H9 (cell line): Measurements from ENCODE around the gene CASK. TPM values are rescaled to one million over a fixed set of nuclear protein-coding genes. Genes with fewer than 3 reads are reported as not detected.

Experiments used
- DNase-seq: peaks from one replicate; pipeline ENCODE4 v3.0.0-alpha.2; 2017
- H2AFZ ChIP-seq: one replicate; pipeline ENCODE4 v1.6.1; 2013; ENCODE audit warnings: mild to moderate bottlenecking, low read length, control low read depth, moderate library complexity
- H2AK5ac ChIP-seq: 2 replicates; pipeline ENCODE4 v1.6.1; 2013; ENCODE audit warnings: low read length, control low read depth, mixed read lengths; ENCODE audit not compliant: insufficient read length
- H2BK120ac ChIP-seq: one replicate; pipeline ENCODE4 v1.6.1; 2013; ENCODE audit warnings: low read depth, mild to moderate bottlenecking, low read length, control low read depth, inconsistent platforms; ENCODE audit not compliant: poor library complexity, severe bottlenecking
- H2BK12ac ChIP-seq: 2 replicates; pipeline ENCODE4 v1.6.1; 2013; ENCODE audit warnings: low read length, control low read depth, mixed read lengths, low read depth; ENCODE audit not compliant: insufficient read length
- H2BK15ac ChIP-seq: 2 replicates; pipeline ENCODE4 v1.6.1; 2013; ENCODE audit warnings: low read depth, low read length, control low read depth
- H2BK20ac ChIP-seq: one replicate; pipeline ENCODE4 v1.6.1; 2013; ENCODE audit warnings: low read depth, mild to moderate bottlenecking, low read length, control low read depth, inconsistent platforms; ENCODE audit not compliant: poor library complexity, severe bottlenecking
- H2BK5ac ChIP-seq: 2 replicates; pipeline ENCODE4 v1.6.1; 2013; ENCODE audit warnings: low read length, control low read depth, mixed read lengths; ENCODE audit not compliant: insufficient read length
- H3K14ac ChIP-seq: 2 replicates; pipeline ENCODE4 v1.6.1; 2013; ENCODE audit warnings: low read length, control low read depth; ENCODE audit not compliant: insufficient read depth
- H3K18ac ChIP-seq: 2 replicates; pipeline ENCODE4 v1.6.1; 2013; ENCODE audit warnings: low read depth, mild to moderate bottlenecking, mixed read lengths, low read length, control low read depth; ENCODE audit not compliant: insufficient read length
- H3K23ac ChIP-seq: 2 replicates; pipeline ENCODE4 v1.6.1; 2013; ENCODE audit warnings: low read length, control low read depth, mixed read lengths, low read depth; ENCODE audit not compliant: insufficient read length
- H3K23me2 ChIP-seq: 2 replicates; pipeline ENCODE4 v1.6.1; 2013; ENCODE audit warnings: low read depth, mild to moderate bottlenecking, mixed read lengths, low read length, control low read depth; ENCODE audit not compliant: insufficient read length, poor library complexity, severe bottlenecking
- H3K27ac ChIP-seq: 2 replicates; pipeline ENCODE4 v1.5.1; 2013; ENCODE audit warnings: low read length, control low read depth, mixed read lengths, low read depth; ENCODE audit not compliant: insufficient read length
- H3K27me3 ChIP-seq: 2 replicates; pipeline ENCODE4 v1.6.1; 2013; ENCODE audit warnings: low read length, control low read depth, inconsistent platforms; ENCODE audit not compliant: insufficient read depth
- H3K4ac ChIP-seq: 2 replicates; pipeline ENCODE4 v1.6.1; 2013; ENCODE audit warnings: low read depth, mild to moderate bottlenecking, control low read depth, inconsistent platforms, low read length, moderate library complexity
- H3K4me1 ChIP-seq: 2 replicates; pipeline ENCODE4 v1.6.1; 2013; ENCODE audit warnings: low read length, control low read depth, inconsistent platforms; ENCODE audit not compliant: insufficient read depth
- H3K4me2 ChIP-seq: 2 replicates; pipeline ENCODE4 v1.6.1; 2013; ENCODE audit warnings: low read length, control low read depth, mixed read lengths; ENCODE audit not compliant: insufficient read length, insufficient read depth
- H3K56ac ChIP-seq: 2 replicates; pipeline ENCODE4 v1.6.1; 2013; ENCODE audit warnings: low read depth, mild to moderate bottlenecking, mixed read lengths, low read length, control low read depth; ENCODE audit not compliant: insufficient read length
- H3K79me1 ChIP-seq: 2 replicates; pipeline ENCODE4 v1.6.1; 2013; ENCODE audit warnings: low read depth, mild to moderate bottlenecking, moderate library complexity, low read length, control low read depth, inconsistent platforms; ENCODE audit not compliant: insufficient read depth, poor library complexity, severe bottlenecking
- H3K79me2 ChIP-seq: 2 replicates; pipeline ENCODE4 v1.6.1; 2013; ENCODE audit warnings: low read length, control low read depth, inconsistent platforms; ENCODE audit not compliant: insufficient read depth
- H3K9ac ChIP-seq: 2 replicates; pipeline ENCODE4 v1.6.1; 2013; ENCODE audit warnings: low read length, control low read depth, mixed read lengths; ENCODE audit not compliant: insufficient read length; ENCODE audit errors: extremely low read depth
- H3K9me3 ChIP-seq: one replicate; pipeline ENCODE4 v1.6.1; 2013; ENCODE audit warnings: low read depth, low read length, inconsistent platforms; ENCODE audit not compliant: control insufficient read depth
- H3T11ph ChIP-seq: one replicate; pipeline ENCODE4 v1.6.1; 2013; ENCODE audit warnings: mild to moderate bottlenecking, low read length, control low read depth, inconsistent platforms
- H4K20me1 ChIP-seq: one replicate; pipeline ENCODE4 v1.6.1; 2013; ENCODE audit not compliant: control insufficient read depth, insufficient read length, insufficient read depth
- H4K5ac ChIP-seq: 2 replicates; pipeline ENCODE4 v1.6.1; 2013; ENCODE audit warnings: low read depth, mild to moderate bottlenecking, mixed read lengths, low read length, control low read depth; ENCODE audit not compliant: insufficient read length
- H4K8ac ChIP-seq: replicated peaks from 2 replicates; pipeline ENCODE4 v1.6.1; 2013; ENCODE audit warnings: low read length, control low read depth, mixed read lengths, low read depth; ENCODE audit not compliant: insufficient read length
- H4K91ac ChIP-seq: 2 replicates; pipeline ENCODE4 v1.6.1; 2013; ENCODE audit warnings: low read depth, mild to moderate bottlenecking, moderate library complexity, mixed read lengths, low read length, control low read depth; ENCODE audit not compliant: insufficient read length
- H3K27ac Mint-ChIP-seq, 3 experiments: 2 replicates in 2 of 3; 3 replicates in 1 of 3; pipeline ENCODE4 v1.8.0; 2020 to 2021; ENCODE audit warnings: mixed read lengths in 3 of 3, mild to moderate bottlenecking in 1 of 3, moderate library complexity in 1 of 3
- H3K27me3 Mint-ChIP-seq: 2 replicates; pipeline ENCODE4 v1.8.0; 2021; ENCODE audit warnings: low read depth, mild to moderate bottlenecking, moderate library complexity, mixed read lengths
- H3K36me3 Mint-ChIP-seq, 3 experiments: 2 replicates in 2 of 3; 3 replicates in 1 of 3; pipeline ENCODE4 v1.8.0; 2020 to 2021; ENCODE audit warnings: low read depth in 3 of 3, mixed read lengths in 3 of 3; ENCODE audit not compliant: insufficient read depth in 1 of 3
- H3K4me1 Mint-ChIP-seq, 2 experiments: 2 replicates each; pipeline ENCODE4 v1.8.0; 2020; ENCODE audit warnings: mixed read lengths in 2 of 2
- H3K4me3 Mint-ChIP-seq, 2 experiments: 2 replicates in 1 of 2; 3 replicates in 1 of 2; pipeline ENCODE4 v1.8.0; 2020 to 2021; ENCODE audit warnings: mild to moderate bottlenecking in 2 of 2, mixed read lengths in 2 of 2, moderate library complexity in 1 of 2
- H3K9me3 Mint-ChIP-seq, 2 experiments: 2 replicates in 1 of 2; 3 replicates in 1 of 2; pipeline ENCODE4 v1.8.0; 2020; ENCODE audit warnings: mild to moderate bottlenecking in 2 of 2, mixed read lengths in 2 of 2, moderate library complexity in 1 of 2
- CTCF ChIP-seq: fragments of 200-600 bp; sonication (generic); conservative IDR thresholded peaks from 3 replicates; pipeline ENCODE4 v1.8.0; 2021; ENCODE audit warnings: antibody characterized with exemption, mild to moderate bottlenecking
- WGBS: extraction: QIAGEN DNeasy Blood & Tissue Kit; methylation state at CpG from one replicate; pipeline ENCODE4 v1.1.7; 2013; ENCODE audit warnings: missing lambda C conversion rate, low lambda C conversion rate, mixed read lengths; ENCODE audit not compliant: insufficient read length; ENCODE audit errors: extremely low coverage; 5-methylcytosine and 5-hydroxymethylcytosine counted together
- total RNA-seq: library from RNA; stranded (reverse); gene quantifications from 2 replicates; pipeline ENCODE4 v1.2.1, GENCODE V29; 2021

Gene CASK
- total RNA-seq, 1 experiment from 2014 or later, result 44.1 TPM

- no peak overlapping the region for H3K4me2 ChIP-seq
- H2AFZ ChIP-seq, result no peak overlapping the region
- no peaks in the 10 kb centered on the region for H3K4me1 ChIP-seq
- no peak overlapping the region for H2BK5ac ChIP-seq
- Mint-ChIP-seq H3K27ac (peak overlapping the region in 1 of 3 experiments; percentile 72; a peak in 1 of 7 replicates), H3K27me3 (no peaks in the 10 kb centered on the region), H3K4me3 (no peak overlapping the region), H3K36me3 (peaks cover 10 to 21% (median 13%) of the 10 kb centered on the region in 3 experiments; a peak in 6 of 7 replicates), H3K9me3 (peaks cover 43 to 49% of the 10 kb centered on the region in 2 experiments), H3K4me1 (peaks cover 23 to 30% of the 10 kb centered on the region in 2 experiments)
- no peak for DNase-seq
- H4K91ac ChIP-seq, result no peak overlapping the region
- H4K8ac ChIP-seq, result no peak overlapping the region
- H3K79me2 ChIP-seq, result no peaks in the 10 kb centered on the region
- H2BK15ac ChIP-seq, result no peak overlapping the region
- H4K5ac ChIP-seq, result no peak overlapping the region
- H3K27ac ChIP-seq, result no peak overlapping the region
- H3K4ac ChIP-seq, result no peak overlapping the region
- H3K18ac ChIP-seq, result no peak overlapping the region
- no peaks in the 10 kb centered on the region for H4K20me1 ChIP-seq
- H3K9ac ChIP-seq, result no peak overlapping the region
- H2BK20ac ChIP-seq, result no peak overlapping the region
- no CpG with 5 or more reads among the region's 4 CpGs for WGBS
- no peak overlapping the region for H3T11ph ChIP-seq
- no peaks in the 10 kb centered on the region for H3K27me3 ChIP-seq
- H2BK120ac ChIP-seq, result no peak overlapping the region
- H2AK5ac ChIP-seq, result no peak overlapping the region
- no peaks in the 10 kb centered on the region for H3K9me3 ChIP-seq
- no peak for TF ChIP-seq CTCF
- H2BK12ac ChIP-seq, result no peak overlapping the region
- no peak overlapping the region for H3K56ac ChIP-seq
- H3K79me1 ChIP-seq, result no peaks in the 10 kb centered on the region
- no peak overlapping the region for H3K14ac ChIP-seq
- H3K23me2 ChIP-seq, result no peaks in the 10 kb centered on the region
- no peak overlapping the region for H3K23ac ChIP-seq
Measured at GRCh38 chrX:41522671-41523070, 400.7 kb downstream of the CASK start.
